ENCODE data around the gene DNAJB9. TPM values are rescaled to one million over a fixed set of nuclear protein-coding genes. Genes with fewer than 3 reads are reported as not detected.

The DNAJB9 gene
- total and polyA plus RNA-seq, 2 experiments from 2014 or later = 64.2 to 94.0 TPM

DNA sequence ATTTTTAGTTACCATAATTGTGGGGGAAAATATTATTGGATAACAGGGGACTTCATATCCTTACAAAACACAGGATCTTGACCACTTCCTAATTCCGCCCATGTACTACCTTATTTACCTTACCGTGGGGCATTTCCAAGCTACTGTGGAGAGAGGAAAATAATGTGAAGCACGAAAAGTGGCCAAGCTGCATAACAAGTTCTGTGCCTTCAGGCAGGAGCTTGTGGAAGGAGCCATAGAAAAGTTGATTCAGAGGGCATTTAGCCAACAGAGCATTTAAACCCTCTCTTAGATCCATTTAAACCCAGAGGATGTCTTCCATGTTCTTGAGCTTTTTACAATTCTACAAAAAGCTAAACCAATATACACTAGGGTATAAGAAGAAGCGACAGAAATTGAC, 41.6 kb downstream of the DNAJB9 start:
- Histone ChIP-seq H3K4me3 (no peak overlapping the region), H2AFZ (no peak overlapping the region), H3K4me2 (no peak overlapping the region), H3K79me2 (no peaks in the 10 kb centered on the region), H3K4me1 (ENCODE audit: insufficient read depth) (peaks cover 14% of the 10 kb centered on the region), H3K36me3 (replicated peaks; ENCODE audit: insufficient read depth, low read depth) (no peaks in the 10 kb centered on the region), H4K20me1 (ENCODE audit: insufficient read depth, poor library complexity, severe bottlenecking) (no peaks in the 10 kb centered on the region), H3K9me2 (replicated peaks; ENCODE audit: insufficient read depth) (no peaks in the 10 kb centered on the region), H3K9me3 (ENCODE audit: low read depth) (no peaks in the 10 kb centered on the region), H3K27me3 (no peaks in the 10 kb centered on the region), H3K27ac (no peak overlapping the region)
- TF ChIP-seq EZH2phosphoT487 (IDR thresholded peaks at IDR 0.05; ENCODE audit: low read depth, severe bottlenecking, unreplicated experiment) (no peak), EZH2 (IDR thresholded peaks at IDR 0.05; ENCODE audit: borderline replicate concordance) (no peak)
- TF ChIP-seq, protein P1, sequence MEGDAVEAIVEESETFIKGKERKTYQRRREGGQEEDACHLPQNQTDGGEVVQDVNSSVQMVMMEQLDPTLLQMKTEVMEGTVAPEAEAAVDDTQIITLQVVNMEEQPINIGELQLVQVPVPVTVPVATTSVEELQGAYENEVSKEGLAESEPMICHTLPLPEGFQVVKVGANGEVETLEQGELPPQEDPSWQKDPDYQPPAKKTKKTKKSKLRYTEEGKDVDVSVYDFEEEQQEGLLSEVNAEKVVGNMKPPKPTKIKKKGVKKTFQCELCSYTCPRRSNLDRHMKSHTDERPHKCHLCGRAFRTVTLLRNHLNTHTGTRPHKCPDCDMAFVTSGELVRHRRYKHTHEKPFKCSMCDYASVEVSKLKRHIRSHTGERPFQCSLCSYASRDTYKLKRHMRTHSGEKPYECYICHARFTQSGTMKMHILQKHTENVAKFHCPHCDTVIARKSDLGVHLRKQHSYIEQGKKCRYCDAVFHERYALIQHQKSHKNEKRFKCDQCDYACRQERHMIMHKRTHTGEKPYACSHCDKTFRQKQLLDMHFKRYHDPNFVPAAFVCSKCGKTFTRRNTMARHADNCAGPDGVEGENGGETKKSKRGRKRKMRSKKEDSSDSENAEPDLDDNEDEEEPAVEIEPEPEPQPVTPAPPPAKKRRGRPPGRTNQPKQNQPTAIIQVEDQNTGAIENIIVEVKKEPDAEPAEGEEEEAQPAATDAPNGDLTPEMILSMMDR (IDR thresholded peaks at IDR 0.05; ENCODE audit: poor library complexity) = no peak
- 68% methylated on average over 4 of the region's 4 CpGs for WGBS (ENCODE audit: low lambda C conversion rate, missing lambda C conversion rate)
- DNase-seq (ENCODE audit: low spot score) = no peak

DNA sequence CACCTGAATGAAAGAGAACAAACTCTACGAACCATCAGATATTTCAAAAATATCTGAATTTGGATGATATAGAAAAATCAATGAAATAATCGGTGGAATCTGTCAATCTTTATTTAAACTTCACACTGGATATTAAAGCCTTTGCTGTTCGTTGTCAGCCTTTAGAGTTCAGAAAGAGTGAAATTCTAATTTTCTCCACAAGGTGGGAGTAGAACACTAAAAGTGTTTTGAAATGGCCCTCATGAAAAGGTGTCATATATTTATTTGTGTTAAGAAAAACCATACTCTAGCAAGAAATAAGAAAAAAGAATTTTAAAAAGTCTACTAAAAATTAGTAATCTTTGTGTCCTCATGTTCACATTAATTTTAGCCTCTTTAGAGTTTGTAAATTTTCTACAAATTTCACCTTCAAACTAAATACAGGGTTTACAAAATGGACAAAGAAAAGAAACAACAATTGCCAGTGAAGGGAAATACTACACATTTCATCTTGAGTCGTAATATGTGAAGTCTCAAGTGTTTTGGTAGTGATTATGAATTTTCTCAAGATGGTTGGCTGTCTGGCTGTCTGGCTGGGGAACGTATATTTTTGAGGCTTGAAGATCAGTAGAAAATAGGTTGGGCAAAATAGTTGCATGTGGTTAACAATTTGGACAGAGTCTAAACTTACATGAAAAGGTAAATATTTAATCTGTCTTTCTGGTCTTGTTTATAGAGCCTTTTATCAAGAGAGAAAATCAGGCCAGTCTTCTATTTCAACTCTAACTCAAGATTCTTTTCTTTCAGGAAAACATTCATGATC, 43.7 kb downstream of the DNAJB9 start:
- Histone ChIP-seq H3K36me3 (replicated peaks; ENCODE audit: insufficient read depth, low read depth) (no peaks in the 10 kb centered on the region), H3K4me3 (no peak overlapping the region), H3K9me3 (ENCODE audit: low read depth) (no peaks in the 10 kb centered on the region), H3K9me2 (replicated peaks; ENCODE audit: insufficient read depth) (no peaks in the 10 kb centered on the region), H3K79me2 (no peaks in the 10 kb centered on the region), H4K20me1 (ENCODE audit: insufficient read depth, poor library complexity, severe bottlenecking) (no peaks in the 10 kb centered on the region), H3K4me1 (ENCODE audit: insufficient read depth) (peaks cover 12% of the 10 kb centered on the region), H2AFZ (peak overlapping the region; percentile 3), H3K27me3 (no peaks in the 10 kb centered on the region), H3K4me2 (peak overlapping the region; percentile 17), H3K27ac (peak overlapping the region; percentile 2)
- peak; percentile 71 for DNase-seq (ENCODE audit: low spot score)
- WGBS (ENCODE audit: low lambda C conversion rate, missing lambda C conversion rate) = 10% methylated on average over 5 of the region's 5 CpGs
- TF ChIP-seq EZH2phosphoT487 (IDR thresholded peaks at IDR 0.05; ENCODE audit: low read depth, severe bottlenecking, unreplicated experiment) = no peak
- TF ChIP-seq, protein P1 (IDR thresholded peaks at IDR 0.05; ENCODE audit: poor library complexity) = peak; percentile 86

DNA sequence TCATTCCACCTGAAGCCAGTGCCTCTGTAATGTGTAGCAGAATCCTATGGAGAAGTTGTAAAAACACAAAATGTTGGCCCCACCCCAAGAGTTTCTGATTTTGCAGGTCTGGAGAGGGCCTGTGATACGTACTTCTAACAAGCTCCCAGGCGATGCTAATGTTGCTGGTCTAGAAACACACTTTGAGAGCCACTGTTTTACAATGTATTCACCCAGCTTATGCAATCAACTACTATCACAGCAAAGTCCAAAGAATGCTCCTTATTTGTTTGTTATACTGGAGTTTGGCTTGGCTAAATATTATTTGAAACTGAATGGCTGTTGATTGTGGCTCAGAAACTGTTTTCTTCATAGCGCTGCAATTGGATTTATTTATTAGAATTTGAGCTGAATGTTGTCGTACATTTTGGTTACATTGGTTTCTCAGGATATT, 44.3 kb downstream of the DNAJB9 start:
- H3K4me2 ChIP-seq = peak overlapping the region; percentile 17
- H2AFZ ChIP-seq = peak overlapping the region; percentile 3
- peaks cover 12% of the 10 kb centered on the region for H3K4me1 ChIP-seq (ENCODE audit: insufficient read depth)
- H3K9me3 ChIP-seq (ENCODE audit: low read depth) = no peaks in the 10 kb centered on the region
- H3K79me2 ChIP-seq = no peaks in the 10 kb centered on the region
- no peaks in the 10 kb centered on the region for H3K9me2 ChIP-seq (replicated peaks; ENCODE audit: insufficient read depth)
- DNase-seq (ENCODE audit: low spot score) = peak; percentile 43
- no peak for TF ChIP-seq EZH2 (IDR thresholded peaks at IDR 0.05; ENCODE audit: borderline replicate concordance)
- H3K36me3 ChIP-seq (replicated peaks; ENCODE audit: insufficient read depth, low read depth) = no peaks in the 10 kb centered on the region
- peak overlapping the region; percentile 18 for H3K27ac ChIP-seq
- no peaks in the 10 kb centered on the region for H4K20me1 ChIP-seq (ENCODE audit: insufficient read depth, poor library complexity, severe bottlenecking)
- WGBS (ENCODE audit: low lambda C conversion rate, missing lambda C conversion rate) = 63% methylated on average over 4 of the region's 4 CpGs
- no peaks in the 10 kb centered on the region for H3K27me3 ChIP-seq
- H3K4me3 ChIP-seq = no peak overlapping the region

DNA sequence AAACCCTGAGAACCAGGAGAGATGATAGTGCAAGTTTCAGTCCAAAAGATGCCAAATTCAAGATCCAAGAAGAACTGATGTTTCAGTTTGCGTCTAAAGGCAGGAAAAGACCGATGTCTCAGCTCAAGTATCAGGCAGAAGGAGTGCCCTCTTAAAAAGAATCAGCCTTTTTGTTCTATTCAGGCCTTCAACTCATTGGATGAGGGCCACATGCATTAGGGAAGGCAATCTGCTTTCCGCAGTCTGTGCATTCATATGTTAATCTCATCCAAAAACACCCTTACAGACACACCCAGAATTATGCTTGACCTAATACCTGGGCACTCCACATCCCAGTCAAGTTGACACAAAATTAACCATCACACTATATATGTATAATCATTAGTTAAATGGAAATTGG, 45.2 kb downstream of the DNAJB9 start:
- TF ChIP-seq EZH2phosphoT487 (IDR thresholded peaks at IDR 0.05; ENCODE audit: low read depth, severe bottlenecking, unreplicated experiment) (no peak), EZH2 (IDR thresholded peaks at IDR 0.05; ENCODE audit: borderline replicate concordance) (no peak)
- TF ChIP-seq, protein P1 (IDR thresholded peaks at IDR 0.05; ENCODE audit: poor library complexity) = no peak
- H3K27me3 ChIP-seq = no peaks in the 10 kb centered on the region
- peaks cover 12% of the 10 kb centered on the region for H3K4me1 ChIP-seq (ENCODE audit: insufficient read depth)
- H2AFZ ChIP-seq = no peak overlapping the region
- H3K4me2 ChIP-seq = no peak overlapping the region
- WGBS (ENCODE audit: low lambda C conversion rate, missing lambda C conversion rate) = 98% methylated on average over 3 of the region's 3 CpGs
- no peak overlapping the region for H3K4me3 ChIP-seq
- no peaks in the 10 kb centered on the region for H4K20me1 ChIP-seq (ENCODE audit: insufficient read depth, poor library complexity, severe bottlenecking)
- no peaks in the 10 kb centered on the region for H3K36me3 ChIP-seq (replicated peaks; ENCODE audit: insufficient read depth, low read depth)
- no peak for DNase-seq (ENCODE audit: low spot score)
- no peaks in the 10 kb centered on the region for H3K79me2 ChIP-seq
- no peaks in the 10 kb centered on the region for H3K9me3 ChIP-seq (ENCODE audit: low read depth)
- H3K27ac ChIP-seq = no peak overlapping the region
- H3K9me2 ChIP-seq (replicated peaks; ENCODE audit: insufficient read depth) = no peaks in the 10 kb centered on the region

All from hepatocyte (in vitro differentiated cells).